Esophagus squamous epithelium (tissue), 4 donors: ENCODE measurements around the gene SCMH1.

Experiments
- CTCF ChIP-seq, 6 experiments: fragments of 450-650 bp in 4 of 6; fragments of 200-600 bp in 2 of 6; sonication (generic) in 2 of 6; IDR thresholded peaks; one replicate each; pipeline ENCODE4 v1.5.1; 2016 to 2019; ENCODE audit warnings: antibody characterized with exemption in 6 of 6, mild to moderate bottlenecking in 4 of 6, moderate library complexity in 4 of 6
- POLR2A ChIP-seq, 4 donors: fragments of 450-650 bp; IDR thresholded peaks; one replicate each; pipeline ENCODE4 v1.6.1; 2017; ENCODE audit warnings: antibody characterized with exemption in 4 of 4, mild to moderate bottlenecking in 4 of 4, moderate library complexity in 3 of 4

- TF ChIP-seq CTCF (IDR thresholded peaks at IDR 0.05) (no peak), POLR2A (IDR thresholded peaks at IDR 0.05) (no peak)
Measured at GRCh38 chr1:40980453-40981121, 261.5 kb downstream of the SCMH1 start.
